NCI-H510A (cell line): ENCODE data around the gene SEMA3E.

Experiments used
- DNase-seq: peaks from one replicate; lab custom pipeline; 2025; lab: John Stamatoyannopoulos, UW

The SEMA3E gene

DNA sequence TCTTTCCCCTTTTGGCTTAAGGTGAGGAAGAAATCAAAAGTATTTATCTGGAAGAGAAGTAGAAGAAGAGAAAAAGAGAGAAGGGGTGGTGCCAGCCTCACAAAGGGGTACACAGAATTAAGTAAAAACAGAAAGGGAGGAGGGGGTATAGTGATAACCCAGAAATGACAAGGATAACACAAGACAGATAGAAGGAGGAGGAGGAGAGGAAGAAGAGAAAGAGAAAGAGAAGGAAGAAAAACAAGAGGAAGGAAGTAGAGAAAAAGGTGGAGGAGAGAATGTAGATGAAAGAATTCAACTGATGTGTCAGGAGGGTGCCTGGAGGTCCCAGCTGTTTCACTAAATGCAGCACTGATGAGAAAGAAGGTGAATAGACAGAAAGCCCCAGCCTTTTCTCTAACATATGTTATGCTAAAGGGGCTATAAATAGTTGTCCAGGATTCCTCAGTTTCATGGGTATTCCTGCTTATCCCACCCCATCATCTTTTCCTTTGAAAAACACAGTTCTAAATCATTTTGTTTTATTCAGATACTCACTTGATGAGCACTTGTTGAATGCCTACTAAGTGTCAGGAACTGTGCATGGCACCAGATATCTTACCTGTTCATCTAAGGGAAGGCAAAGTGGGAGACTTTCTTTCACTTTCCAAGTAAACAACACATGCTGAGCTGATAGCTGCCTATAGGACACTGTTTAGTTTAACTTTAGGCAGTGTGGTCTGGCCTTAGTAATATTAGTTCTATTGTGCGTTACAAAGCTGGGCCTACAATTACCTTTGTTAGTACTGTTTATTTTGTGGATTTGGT, 8.0 kb downstream of the SEMA3E start:
- DNase-seq = no peak

DNA sequence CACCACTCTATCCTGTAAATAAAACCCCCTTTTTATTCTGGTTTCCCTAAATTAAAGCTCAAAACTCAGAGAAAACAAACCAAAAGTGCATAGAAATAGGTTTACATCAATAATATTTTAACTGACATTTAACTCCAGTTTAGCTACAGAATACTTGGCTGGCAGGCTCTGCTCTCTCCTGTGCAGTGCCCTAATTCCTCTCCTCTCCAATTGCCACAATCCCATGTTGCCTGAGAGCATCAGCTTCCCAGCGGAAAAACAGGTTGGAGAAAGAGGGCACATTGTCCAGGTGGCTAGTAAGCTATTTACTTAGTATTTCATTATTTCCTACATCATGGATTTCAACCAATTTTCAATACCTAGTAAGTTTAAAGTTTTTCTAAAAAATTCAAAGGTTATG, 8.7 kb downstream of the SEMA3E start:
- no peak for DNase-seq

DNA sequence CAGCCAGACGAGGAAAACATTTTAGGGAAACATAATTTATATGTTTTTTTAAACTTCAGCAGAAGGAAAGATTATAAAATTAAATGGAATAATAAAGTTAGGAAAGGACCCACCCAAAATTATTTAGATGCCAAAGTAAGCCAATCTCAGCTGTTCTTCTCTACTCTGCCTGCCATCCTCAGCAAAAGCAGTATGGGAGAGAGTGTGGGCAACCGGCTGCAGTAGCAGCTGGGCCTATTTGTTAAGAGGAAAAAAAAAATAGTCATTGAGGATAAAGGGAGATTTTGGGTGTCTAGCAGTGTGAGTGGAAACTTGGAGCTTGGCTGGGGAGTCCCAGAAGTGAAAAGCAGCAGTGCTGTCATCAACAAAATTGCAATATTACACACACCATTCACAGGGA, 15.4 kb downstream of the SEMA3E start:
- no peak for DNase-seq

DNA sequence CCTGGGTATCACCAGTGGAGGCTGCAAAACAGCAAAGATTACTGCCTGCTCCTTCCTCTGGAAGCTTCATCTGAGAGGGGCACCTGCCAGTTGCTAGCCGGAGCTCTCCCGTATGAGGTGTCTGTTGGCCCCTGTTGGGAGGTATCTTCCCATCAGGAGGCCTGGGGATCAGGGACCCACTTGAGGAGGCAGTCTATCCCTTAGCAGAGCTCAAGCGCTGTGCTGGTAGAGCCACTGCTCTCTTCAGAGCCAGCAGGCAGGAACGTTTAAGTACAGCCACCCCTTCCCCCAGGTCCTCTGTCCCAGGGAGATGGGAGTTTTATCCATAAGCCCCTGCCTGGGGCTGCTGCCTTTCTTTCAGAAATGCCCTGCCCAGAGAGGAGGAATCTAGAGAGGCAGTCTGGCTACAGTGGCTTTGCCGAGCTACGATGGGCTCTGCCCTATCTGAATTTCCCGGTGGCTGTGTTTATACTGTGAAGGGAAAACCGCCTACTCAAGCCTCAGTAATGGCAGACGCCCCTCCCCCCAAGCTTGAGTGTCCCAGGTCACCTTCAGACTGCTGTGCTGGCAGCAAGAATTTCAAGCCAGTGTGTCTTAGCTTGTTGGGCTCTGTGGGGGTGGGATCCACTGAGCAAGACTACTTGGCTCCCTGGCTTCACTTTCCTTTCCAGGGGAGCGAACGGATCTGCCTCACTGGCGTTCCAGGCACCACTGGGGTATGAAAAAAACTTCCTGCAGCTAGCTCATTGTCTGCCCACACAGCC, 19.6 kb downstream of the SEMA3E start:
- DNase-seq = no peak

DNA sequence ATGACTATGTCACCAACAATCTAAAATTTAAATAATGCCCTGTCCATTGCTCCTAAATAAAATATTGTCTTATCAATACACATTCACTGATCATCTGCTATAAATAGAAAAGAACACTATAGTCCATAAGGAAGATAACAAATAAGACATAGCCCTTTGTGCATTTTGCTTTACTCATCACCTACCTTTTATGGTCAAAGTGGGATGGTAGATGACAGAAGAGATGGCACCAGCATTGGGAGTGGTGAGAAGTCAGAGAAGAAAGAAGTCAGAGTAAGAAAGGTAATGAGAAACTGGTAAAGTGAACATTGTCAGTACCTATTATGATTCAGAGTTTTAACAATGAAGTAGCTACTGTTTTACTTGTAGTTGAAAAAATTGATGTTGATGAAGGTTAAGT, 31.1 kb downstream of the SEMA3E start:
- no peak for DNase-seq

DNA sequence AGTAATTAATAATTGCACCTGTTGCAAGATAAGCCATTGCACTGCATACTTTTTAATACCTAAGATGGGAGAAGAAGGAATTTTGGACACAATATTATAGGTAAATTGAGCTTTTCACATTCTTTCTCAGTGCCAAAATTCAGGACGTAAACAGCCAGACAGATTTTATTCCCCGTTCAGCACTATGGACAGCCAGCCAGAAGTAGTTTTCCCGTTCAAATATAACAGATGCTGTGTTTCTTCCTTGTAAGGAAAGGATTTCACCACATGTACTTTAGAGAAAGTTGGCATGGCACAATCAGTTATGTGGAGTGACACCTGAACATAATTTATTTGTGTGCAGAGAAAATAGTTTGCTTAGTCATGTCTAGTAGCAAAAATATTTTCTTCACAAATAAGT, 34.8 kb downstream of the SEMA3E start:
- DNase-seq = no peak

DNA sequence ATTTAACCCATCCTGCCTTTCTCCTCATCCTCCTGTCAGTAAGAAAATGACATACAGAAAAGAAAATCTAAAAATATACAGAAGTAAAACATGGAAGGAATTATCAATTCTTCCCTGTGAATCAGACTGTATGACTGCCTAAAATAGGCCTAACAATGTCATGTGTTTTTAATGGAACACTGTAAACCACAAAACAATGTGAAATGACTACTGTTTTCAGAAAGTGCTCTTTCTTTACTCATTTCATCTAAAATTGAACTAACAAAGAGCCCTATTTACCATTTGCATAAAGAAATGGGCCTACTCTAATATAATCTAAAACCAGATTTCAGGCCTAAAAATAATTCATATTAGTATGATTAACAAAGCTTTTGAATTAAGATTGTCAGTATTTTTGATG, 35.7 kb downstream of the SEMA3E start:
- no peak for DNase-seq

DNA sequence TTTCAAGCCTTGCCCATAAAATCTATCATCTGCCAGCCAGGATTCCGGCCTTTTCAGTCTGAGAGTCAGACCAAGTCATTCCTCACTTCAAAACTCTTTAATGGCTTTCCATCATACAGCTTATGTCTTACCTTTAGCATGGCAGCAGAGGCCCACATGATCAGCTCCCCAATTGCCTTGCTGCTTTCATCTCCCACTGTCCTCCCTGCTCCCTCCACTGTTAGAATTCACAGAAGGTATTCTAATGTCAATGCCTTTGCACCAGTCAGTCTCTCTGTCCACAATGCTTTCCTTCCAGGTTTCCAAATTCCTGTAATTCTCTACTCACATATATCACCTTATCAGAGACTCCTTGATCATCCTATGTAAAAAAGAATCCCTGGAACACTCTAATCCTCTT, 37.2 kb downstream of the SEMA3E start:
- no peak for DNase-seq

DNA sequence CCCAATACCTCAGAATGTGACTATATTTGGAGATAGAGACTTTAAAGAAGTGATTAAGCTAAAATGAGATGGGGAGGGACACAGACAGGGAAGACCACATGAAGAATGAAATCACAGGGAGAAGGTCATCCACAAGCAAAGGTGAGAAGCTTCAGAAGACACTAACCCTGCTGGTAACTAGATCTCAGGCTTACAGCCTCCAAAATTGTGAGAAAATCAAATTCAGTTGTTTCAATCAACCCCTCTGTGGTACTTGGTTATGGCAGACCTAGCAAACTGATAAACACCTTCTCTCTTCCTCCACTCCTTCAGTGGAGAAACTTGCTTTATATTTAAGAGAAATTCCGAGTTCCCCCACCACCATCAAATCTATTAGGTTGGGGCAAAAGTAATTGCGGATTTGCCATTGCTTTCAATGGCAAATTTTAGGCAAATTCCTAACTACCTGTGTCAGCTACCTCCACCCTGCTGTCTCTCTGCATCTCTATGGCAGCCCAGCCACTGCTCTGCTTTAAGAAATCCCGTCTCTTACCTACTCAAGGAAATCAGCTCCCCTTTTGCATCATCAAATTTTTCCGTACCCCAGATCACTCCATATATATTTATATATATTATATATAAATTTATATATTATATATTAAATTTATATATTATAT, 38.2 kb downstream of the SEMA3E start:
- DNase-seq = no peak

DNA sequence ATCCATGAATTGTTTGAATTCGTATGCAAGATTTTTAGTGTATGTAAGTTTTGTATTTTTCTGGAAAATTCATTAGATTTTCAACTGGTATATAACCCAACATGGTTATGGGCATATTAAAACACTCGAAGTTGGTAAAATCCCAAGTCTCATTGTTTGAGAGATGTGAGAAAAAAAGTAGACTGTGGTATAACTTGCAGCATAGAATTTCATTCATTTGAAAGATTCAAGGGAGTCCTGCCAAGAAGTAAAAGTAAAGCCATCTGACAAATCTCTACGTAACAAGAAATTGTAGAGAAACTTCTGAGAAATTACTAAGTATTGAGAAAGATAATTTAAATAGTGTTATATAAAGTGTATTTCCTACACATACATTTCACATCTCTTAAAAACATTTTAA, 40.2 kb downstream of the SEMA3E start:
- DNase-seq = no peak

DNA sequence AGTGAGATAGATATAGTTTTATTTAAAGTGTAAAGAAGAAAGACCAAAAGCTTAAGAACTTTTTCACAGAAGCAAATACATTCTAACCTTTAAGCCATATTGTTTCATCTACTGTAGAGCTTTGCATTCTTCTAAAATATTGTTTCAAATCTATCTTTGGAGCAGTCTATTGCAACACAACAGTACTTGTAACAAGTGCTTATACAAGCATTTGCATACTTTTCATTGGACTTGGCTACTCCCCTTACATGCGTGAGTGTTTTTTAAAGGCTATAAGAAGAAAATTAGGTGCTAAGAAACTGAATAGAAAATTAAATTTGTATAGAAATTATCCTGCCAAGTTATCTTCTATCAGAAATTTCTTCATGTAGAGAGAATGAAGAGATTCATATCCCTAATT, 45.3 kb downstream of the SEMA3E start:
- no peak for DNase-seq

DNA sequence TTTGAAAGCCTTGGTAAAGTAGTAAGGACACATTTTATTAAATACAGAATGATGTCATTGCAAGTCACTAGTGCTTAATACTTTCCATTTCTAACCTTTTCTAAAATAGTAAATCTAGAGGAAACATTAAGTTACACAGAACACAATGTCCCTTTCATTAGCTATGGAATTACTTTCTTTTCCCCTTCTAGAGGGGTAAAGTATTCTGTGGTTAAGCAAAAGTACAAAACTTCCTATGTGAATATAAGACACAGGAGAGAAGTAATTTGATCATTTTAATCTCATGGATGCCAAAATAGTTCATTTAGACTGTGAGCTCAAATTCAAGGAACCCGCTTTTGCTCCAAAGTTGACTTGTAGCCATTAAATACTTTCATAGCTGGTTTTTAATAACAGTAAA, 49.8 kb downstream of the SEMA3E start:
- DNase-seq = no peak

DNA sequence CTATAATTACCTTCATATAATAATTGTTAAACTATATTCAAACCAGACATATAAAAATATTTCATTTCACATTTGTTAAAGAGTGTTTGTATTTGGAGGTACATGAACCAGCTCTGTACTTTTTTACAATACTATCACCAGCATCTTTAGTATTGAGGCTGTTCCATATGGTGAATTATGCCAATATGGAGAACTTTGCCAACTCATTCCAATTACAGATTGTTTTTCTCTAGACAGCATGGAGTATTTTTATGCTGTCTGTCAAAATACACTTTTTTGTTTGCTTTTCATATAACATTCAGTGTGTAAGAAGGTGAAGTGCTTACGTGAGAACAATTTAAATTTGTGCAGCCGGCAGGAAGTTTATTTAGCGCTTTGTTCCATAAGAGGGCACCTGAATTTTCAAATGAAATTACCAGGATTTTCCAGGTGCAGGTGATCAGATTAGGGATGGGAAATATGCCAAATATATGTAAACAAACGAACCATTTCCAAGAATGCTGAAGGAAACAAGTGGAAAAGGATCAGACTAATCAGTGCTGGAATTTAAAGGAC, 54.9 kb downstream of the SEMA3E start:
- DNase-seq = peak; percentile 22

DNA sequence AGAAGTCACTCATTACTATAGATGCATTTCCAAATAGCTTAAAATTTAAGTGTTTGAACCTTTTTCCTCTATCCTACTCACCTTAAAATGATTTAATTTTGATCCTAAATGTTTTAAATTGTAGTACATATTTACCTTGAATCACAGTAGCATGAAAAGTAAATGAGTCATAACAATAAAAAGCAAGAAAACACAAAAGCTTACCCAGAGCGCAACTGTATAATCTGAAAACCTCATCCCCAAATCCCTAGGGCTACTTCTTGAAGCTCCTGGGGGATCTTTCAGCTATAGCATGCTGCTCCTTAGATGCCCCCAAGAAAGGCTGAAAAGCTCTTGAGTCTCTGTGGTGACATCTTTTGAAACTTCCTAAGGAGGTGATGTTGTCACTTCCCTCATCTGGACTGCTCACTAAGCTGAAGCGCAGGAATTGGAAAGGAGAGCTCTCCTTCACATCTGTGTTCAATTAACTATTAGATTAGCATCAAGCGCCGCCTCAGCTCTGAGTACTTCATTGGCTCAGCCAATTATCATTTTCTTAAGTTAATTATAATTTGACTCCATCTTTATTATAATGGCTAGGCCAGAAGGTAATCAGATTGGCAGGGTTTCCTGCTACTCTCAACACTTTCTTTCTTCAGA, 60.2 kb downstream of the SEMA3E start:
- DNase-seq = no peak

DNA sequence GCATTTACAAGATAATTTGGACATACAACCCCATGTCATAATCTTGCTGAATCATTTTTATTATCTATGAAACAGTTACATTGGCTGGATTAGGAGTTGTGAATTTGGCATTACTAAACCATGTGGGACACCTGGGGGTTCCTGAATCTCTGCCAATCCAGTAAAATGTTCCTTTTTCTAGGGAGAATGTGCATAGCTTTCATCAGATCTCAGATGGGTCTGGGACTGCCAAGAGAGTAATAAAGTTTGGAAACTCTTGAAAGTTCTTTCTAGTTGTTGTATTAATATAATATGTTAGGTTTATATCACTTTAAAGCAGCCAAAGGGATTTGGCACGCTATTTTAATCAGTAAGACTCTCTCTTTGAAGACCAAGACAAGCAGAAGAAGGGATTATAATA, 62.7 kb downstream of the SEMA3E start:
- no peak for DNase-seq

DNA sequence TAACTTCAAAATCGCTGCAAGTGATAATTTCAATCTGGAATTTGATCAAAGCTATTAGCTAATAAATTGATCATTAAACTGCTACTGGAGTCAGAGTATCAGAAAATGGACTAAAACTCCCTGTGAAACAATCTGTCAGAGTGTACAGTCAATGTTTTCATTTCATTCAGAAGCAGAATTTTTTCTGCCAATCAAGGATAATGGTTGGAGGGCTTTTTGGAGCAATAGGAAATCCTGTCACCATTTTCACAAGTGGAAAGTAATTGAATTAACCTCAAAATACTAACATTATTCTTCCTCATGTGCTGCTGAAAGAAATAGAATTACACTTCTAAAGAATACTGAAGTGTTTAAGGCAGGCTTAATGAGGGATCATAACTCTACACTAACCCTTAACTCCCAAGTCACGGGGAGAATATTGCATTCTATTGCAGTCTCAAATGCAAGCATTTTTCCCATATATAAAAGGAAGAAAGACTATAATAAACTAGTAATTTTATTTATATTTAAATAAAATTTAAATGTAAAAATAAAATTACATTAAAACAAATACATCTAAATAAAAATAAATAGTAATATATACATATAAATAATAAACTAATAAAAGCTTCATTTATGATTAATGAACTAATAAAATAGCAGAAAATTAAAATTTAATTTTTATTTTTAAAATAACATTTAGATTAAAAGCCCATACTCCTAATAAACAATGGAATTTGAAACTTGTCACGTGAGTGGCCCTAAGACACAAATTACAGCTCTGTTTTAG, 67.1 kb downstream of the SEMA3E start:
- DNase-seq = no peak

DNA sequence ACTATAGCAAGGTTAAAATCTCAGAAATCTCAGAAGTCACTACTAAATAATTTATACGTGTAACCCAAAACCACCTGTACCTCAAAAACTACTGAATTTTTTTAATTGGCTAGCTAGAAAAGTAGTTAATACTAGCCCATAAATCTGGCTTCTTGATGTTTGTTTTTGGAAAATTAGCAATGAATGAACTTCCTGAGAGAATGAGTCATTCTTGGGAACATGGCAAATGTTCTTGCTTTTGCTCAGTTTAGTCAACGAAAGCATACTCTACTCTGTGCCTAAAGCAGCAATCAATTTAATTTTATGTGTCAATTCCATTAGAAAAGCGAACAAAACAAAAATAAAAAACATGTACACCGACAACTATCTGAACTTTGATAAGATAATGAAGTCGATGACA, 69.2 kb downstream of the SEMA3E start:
- DNase-seq = no peak

DNA sequence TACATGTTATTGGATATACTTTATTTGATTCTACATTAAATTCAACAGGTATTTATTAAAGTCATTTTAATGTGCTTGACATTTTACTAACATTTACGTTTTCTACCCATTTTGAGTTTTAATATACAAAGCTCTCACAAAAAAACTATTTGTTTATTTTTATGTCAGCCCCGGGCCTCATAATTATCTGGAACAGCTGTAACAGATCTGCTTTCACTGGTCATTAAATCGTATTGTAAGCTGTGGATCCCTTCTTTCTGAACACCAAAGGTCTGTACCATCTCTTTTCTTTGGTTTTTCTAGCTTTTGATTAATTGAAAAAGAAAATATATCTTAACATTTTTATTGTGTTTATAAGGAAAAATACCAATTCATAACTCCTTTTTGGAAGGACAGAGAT, 73.5 kb downstream of the SEMA3E start:
- DNase-seq = no peak

DNA sequence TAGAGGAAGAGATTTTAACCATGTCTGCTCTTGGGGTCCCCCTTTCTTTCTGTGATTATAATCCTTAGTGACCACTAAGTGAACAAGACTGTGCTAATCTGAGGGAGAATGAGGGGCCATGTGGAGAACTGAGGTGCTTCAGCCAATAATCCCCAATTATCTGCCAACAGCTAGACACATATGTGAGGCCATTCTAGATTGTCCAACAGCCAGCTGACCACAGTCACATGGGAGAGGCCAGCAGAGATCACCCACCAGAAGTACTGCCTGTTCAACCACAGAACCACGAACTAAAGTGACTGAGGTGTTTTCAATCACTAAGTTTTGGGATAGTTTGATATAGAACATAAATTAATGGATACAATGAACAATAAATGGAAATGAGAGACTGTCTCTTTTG, 74.3 kb downstream of the SEMA3E start:
- DNase-seq = no peak

DNA sequence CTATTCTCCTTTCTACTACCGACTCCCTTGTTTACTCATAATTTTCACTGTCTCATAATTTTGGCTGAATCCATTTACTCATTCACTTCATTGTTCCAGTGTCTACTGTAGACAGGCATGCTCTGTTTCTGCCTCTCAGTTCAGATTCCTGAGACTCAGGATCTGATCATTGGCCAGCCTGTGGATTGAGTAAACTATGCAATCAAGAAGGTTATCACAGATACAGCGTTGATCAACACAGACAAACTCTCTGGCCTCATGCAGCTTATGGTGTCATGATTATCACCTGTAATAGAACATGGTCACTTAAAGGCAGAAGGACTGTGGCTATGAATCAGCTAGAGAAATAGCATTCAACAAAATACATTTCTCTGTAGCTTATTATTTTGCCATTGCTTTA, 86.0 kb downstream of the SEMA3E start:
- DNase-seq = no peak

DNA sequence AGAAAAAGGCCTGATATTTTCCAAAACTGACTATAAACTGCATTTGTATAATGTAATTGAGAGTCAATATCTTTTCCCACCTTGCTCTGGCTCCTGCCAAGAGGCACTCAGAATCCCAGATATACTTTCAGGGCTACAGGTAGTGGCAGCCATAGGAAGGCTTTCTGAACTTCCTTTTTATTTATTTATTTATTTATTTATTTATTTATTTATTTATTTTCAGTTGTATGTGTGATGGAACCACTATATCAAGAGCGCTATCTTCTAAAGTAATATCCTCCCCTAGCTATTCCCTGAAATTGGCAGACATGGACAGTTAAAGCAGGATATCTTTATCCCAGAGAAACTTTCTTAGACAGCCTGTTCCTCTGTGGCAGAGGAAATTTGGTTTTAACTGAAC, 86.7 kb downstream of the SEMA3E start:
- no peak for DNase-seq

DNA sequence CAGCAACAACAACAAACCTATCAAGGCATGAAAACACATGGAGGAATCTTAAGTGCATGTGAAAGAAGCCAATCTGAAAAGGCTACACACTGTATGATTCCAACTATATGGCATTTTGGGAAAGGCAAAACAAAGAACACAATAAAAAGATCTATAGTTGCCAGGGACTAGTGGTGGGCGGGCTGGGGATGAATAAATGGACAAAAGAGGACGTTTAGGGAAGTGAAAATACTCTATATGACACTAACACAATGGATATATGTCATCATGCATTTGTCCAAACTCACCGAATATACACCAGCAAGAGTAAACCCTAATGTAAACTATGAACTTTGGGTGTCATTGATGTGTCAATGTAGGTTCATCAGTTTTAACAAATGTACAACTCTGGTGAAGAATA, 89.1 kb downstream of the SEMA3E start:
- no peak for DNase-seq
